NT2/D1 (cell line): ENCODE results near the gene UPP1.

ENCODE experiments used
- SUZ12 ChIP-seq: IDR thresholded peaks from 2 replicates; pipeline ENCODE4 v1.6.1; 2011; ENCODE audit not compliant: insufficient read length, insufficient read depth; ENCODE audit errors: extremely low read depth
- YY1 ChIP-seq: IDR thresholded peaks from 2 replicates; pipeline ENCODE4 v1.6.1; 2011; ENCODE audit not compliant: insufficient read length, insufficient read depth
- ZNF274 ChIP-seq: IDR thresholded peaks from 2 replicates; pipeline ENCODE4 v1.6.1; 2011; ENCODE audit warnings: mild to moderate bottlenecking, low read depth, low read length

- TF ChIP-seq ZNF274 = no peak
- no peak for TF ChIP-seq SUZ12
- TF ChIP-seq YY1 = no peak
These were observed 29.4 kb upstream of the UPP1 start for GRCh38 chr7:48059706-48060105.
